Erythroblast (primary cell): ENCODE measurements around the gene FSTL4.

Experiments
- DNase-seq, 2 experiments: peaks; one replicate each; lab custom pipeline; 2025; lab: John Stamatoyannopoulos, UW
- GATA1 ChIP-seq: IDR thresholded peaks from 2 replicates; pipeline ENCODE4 v1.6.1; 2011; ENCODE audit warnings: low read depth, mild to moderate bottlenecking, control low read depth, low read length, moderate library complexity
- POLR2A ChIP-seq: IDR thresholded peaks from 2 replicates; pipeline ENCODE4 v1.6.1; 2011; ENCODE audit warnings: mild to moderate bottlenecking, low read length

Gene FSTL4

DNA sequence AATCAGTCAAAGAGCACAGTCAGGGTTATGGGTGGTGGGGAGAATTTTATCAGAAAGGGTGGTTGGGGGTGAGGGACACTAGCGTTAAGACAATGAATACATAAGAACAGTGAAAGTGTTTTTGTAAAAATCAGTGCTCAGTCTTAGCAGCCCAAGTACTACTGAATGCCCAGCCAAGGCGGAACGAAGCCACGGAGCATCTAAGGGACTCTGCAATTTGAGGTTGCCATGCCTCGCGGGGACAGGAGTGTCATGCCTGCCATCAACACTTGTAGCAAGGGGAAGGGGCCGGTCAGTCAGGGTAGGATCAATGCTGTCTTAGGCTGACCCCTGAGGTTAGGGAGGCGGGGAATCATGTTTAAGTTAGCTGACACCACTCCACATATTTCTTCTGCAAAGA is 13.3 kb downstream of the FSTL4 start:
- no peak for TF ChIP-seq GATA1
- TF ChIP-seq POLR2A = no peak
- no peak for DNase-seq

DNA sequence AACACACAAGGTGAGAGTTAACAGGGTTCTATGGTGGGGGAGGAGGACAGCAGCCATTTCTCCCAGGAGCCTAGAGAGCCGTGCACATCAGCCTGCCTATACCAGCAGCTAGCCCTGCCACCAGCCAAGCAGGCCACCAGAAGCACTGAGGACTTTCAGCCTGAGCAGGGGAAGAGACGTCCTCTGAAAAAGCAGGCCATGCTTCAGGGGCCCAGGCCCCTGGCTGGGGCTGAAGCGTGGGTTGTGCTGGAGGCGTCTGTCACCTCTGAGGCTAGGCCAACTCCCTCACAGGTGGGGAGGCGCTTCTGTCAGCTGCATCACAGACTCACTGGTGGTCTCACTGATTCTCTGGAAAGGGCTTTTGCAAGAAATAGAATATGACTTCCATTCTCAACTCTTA is 16.3 kb downstream of the FSTL4 start:
- TF ChIP-seq POLR2A = no peak
- no peak for TF ChIP-seq GATA1
- DNase-seq = no peak

DNA sequence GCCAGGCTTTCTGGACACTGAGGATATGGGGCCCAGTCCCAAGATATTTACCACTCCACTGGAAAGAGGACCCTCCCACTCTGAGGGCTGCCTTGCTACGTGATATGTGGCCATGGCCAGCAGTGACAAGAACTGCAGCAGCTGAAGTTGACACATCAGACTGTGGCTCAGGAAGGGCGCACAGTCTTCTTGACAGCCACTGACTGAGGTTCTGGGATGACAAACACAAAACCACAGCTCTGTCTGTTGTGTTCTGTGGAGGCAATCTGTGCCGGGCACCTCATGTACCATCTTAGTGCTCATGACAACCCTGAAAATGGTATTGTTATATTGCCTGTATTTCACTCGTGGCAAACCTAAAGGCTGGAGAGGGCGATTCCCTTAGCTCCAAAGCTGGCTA is 16.9 kb downstream of the FSTL4 start:
- DNase-seq = no peak
- TF ChIP-seq POLR2A = no peak

DNA sequence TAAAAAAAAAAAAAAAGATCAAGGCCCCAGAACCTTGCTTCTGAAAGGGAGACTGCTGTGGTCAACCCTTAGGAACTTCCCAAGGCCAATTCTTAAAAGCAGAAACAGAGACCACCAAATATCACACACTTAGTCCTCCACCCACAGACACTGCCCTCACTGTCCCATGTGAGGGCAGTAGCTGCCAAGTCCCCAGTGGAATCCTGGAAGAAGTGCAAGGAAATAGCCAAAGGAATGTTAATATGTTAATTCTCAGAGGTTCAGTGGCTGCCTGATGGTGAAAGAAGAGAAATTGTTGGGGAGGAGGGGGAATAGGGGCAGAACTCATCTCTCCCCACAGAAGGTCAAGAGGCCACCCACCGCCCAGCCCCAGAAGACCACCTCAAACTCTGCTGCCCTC is 23.1 kb downstream of the FSTL4 start:
- DNase-seq = no peak
- TF ChIP-seq GATA1 (no peak), POLR2A (no peak)

DNA sequence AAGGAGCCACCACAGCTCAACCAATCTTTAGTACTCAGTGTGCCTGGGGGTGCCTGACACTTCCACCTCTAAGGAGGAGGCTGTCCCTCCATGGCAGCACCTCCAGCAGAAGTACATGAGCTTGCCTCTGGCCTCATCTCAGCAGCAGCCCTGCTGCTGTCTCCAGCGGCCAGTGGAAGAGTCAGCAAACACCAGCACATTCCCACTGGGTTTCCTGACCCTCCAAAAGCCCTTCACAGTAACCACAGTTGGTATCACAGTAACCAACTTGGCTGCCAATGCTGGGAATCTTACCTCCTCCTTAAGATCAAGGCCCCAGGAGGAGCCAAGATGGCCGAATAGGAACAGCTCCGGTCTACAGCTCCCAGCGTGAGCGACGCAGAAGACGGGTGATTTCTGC is 29.4 kb downstream of the FSTL4 start:
- TF ChIP-seq POLR2A = no peak
- no peak for TF ChIP-seq GATA1
- no peak for DNase-seq

DNA sequence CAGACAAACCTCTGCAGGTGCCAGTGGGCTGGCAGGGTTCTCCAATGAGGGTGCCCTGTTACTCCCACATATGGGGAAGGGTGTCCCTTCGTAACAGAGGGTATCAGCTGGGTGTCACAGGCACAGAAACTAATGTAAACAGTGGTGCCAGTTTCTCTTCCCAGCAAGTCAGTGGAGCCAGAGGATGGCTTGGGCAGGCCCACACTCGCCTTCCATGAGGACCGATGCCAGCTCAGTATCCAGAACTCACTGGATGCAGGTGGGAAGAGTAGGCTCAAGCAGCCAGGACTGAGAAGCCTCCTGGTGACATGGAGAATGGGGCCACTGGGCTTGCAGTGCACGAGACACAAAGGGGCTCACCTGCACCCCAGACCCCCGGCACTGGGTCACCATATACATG is 30.4 kb downstream of the FSTL4 start:
- TF ChIP-seq POLR2A (no peak), GATA1 (no peak)
- DNase-seq = no peak

DNA sequence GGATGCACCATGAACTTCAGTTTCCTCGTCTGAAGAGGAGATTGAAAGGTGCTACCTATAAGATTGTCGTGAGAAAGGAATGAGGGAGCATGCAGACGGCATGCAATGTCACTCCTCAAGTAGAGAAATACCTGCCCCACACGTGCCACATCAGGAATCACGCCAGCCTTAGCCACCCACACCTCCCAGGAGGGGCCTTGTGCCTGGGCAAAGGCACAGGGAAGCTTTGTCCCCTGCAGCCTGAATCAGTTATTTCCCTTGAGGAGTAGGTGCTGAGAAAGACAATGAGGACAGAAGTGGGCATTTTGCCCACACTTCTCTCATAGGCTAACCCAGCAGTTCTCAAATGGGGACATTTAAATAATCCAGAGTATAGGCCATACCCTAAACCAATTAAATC is 31.0 kb downstream of the FSTL4 start:
- TF ChIP-seq POLR2A (no peak), GATA1 (no peak)
- DNase-seq = no peak

DNA sequence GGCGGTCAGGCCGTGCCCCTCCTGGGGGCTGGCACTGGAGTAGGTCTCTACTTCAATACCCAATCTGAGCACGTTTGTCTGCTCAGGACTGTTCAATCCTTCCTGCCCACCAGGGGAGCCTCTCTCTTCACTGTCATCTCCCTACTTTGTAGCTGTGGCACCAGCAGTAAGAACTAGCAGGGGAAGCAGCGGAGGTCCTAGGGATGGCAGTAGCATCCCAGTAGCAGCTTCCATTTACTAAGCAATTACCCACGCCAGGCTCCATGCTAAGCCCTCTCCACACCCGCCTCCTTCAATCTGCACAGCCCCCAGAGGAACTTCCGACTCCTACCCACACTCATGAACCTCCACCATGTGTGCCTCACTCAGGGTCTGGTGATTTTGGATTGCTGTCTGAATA is 31.7 kb downstream of the FSTL4 start:
- TF ChIP-seq GATA1 (no peak), POLR2A (no peak)
- DNase-seq = no peak

DNA sequence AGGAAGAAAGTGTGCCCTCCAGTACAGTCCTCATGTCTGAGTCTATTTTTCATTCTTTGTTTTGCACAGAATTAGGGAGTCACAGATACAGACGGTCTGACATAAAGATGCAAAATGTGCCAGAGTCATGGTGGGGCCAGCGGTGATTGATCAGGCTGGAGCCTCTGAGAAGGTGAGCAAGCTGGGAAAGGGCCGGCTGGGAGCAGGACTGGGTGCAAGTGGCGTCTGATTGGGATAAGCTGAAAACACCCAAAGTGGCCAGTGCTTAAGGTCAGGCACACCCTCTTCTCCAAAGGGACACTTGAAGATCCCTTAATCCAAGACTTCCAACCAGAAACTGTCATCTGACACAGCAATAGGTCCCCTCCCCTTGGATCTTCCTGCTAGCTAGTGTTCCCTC is 32.6 kb downstream of the FSTL4 start:
- TF ChIP-seq GATA1 (no peak), POLR2A (no peak)
- no peak for DNase-seq

DNA sequence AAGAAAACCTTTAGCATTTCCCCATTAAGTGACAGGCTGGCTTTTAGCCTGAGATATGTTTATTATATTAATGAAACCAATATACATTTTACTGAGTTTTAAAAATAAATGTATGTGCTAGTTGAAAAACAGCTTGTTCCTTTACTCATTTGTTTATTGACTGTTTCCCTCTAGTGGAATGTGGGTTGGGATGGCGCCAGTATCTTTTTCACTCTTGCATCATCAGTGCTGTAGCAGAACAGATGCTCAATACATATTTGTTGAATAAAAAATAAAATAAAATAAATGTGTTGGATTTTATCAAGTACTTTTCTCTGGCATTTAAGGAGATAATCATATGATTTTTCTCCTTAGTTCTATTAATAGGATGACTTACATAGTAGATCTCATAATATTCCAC is 43.0 kb downstream of the FSTL4 start:
- no peak for DNase-seq
- TF ChIP-seq POLR2A (no peak), GATA1 (no peak)

DNA sequence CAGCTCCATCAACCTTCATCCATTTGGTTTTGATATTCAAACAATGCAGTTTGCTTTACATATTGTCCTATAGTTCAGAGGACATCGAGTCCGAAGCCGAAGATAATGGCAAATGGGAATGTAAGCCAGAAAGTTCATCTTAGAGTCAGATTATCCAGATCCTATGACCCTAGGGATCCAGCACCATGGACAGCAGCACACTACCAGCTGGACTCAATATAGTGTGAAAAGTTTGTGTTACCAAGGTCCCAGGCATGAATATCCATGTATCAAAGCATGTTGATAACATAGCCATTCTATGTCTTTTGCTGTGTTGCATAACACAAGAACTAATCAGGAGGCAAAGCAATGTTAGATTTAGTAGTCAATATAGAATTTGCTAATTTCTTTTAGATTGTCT is 46.3 kb downstream of the FSTL4 start:
- peak; percentile 20 to 38 for DNase-seq
- TF ChIP-seq GATA1 = no peak
- no peak for TF ChIP-seq POLR2A

DNA sequence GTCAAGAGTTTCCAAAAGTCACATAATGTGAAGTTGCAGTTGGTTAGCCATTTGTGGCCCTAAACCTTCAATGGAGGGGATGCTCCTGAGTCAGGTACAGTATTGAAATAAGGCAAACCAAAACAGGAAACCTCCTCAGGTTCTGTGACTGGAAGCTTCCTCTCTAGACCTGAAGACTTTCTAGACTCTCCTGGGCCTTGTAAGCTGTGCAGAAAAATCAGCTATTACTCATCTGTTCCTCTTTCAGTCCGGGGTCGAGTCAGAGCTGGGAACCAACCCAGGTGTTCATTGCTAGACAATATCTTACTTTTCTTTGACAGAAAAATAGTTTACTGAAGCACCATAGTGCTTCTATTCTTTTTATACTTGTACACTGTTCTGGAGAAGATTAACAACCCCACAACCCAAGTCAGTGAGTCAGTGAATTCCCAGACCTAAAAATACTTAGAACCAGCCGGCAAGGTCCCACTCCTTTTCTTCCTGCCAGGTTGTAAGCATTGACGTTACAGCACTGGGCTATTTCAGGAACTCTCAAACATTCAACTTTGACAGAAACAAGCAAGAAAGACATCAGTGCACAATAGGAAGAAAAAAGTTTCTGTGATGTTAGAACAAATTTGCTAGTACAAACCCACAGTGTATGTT is 47.3 kb downstream of the FSTL4 start:
- no peak for TF ChIP-seq POLR2A
- no peak for TF ChIP-seq GATA1
- DNase-seq = no peak

DNA sequence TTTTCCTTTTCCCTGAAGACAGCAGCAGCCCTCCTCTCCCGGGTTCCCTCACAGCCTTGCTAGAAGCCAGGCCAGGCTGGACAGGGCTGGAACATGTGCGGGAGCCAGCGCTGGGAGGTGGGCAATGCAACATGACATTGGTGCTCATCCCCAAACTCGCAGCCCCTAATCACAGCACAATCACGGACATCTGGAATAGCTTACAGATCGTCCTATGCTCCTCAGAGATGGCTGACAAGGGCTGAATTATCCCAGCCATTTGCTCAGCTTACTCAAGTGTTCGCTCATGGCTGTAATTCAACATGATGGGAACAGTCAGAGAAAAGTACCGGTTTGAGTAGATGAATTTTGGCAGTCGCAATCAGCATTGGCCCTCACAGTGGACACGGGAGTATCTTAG is 49.8 kb downstream of the FSTL4 start:
- TF ChIP-seq POLR2A (no peak), GATA1 (no peak)

DNA sequence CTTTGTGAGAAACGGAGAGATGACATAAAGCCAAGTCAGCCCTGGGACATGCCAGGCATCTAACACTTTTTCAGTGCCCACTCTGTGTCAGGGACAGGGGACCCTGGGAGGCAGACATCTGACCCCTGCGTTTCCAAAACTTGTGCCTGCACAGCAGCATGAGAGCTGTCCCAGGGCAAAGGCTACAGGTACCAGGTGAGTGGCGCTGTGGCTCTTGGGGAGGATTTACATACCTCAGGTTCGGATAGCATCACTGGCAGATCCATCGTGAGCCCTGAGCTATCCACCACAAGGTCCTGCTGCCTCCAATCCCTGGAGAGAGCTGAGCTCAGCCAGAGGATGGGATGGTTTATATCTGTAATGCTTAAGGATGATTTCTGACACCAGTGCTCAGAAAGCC is 52.4 kb downstream of the FSTL4 start:
- no peak for DNase-seq
- TF ChIP-seq GATA1 (no peak), POLR2A (no peak)

More for the DNA sequence above, 49.8 kb downstream of the FSTL4 start:
- DNase-seq = no peak

DNA sequence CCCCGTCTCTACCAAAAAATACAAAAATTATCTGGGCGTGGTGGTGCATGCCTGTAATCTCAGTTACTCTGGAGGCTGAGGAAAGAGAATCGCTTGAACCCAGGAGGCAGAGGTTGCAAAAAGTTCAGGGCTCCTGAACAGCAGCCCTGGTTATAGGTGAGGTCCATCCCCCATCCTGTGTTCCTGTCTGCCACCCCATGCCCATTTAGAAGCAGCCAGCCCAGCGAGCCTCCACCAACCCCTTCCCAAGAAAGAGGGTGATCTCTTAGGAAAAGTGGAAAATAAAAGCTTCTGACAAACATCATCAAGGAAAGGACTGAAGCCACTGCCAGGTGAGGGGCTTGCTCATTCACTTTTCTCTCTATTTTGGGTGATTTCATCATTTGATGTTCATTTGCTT is 55.8 kb downstream of the FSTL4 start:
- no peak for DNase-seq
- TF ChIP-seq GATA1 (no peak), POLR2A (no peak)
